Measurements from ENCODE around the gene DDX41. TPM values are rescaled to one million over a fixed set of nuclear protein-coding genes. Genes with fewer than 3 reads are reported as not detected.
A peak's percentile ranks its signal among the peaks of the same experiment; 100 is the strongest.

DDX41 gene
- total and polyA plus RNA-seq, 2 of the 13 experiments (the other 11 are each of a cell fraction or from before 2014, with no cell fraction given): 62.8 to 105 TPM

DNA sequence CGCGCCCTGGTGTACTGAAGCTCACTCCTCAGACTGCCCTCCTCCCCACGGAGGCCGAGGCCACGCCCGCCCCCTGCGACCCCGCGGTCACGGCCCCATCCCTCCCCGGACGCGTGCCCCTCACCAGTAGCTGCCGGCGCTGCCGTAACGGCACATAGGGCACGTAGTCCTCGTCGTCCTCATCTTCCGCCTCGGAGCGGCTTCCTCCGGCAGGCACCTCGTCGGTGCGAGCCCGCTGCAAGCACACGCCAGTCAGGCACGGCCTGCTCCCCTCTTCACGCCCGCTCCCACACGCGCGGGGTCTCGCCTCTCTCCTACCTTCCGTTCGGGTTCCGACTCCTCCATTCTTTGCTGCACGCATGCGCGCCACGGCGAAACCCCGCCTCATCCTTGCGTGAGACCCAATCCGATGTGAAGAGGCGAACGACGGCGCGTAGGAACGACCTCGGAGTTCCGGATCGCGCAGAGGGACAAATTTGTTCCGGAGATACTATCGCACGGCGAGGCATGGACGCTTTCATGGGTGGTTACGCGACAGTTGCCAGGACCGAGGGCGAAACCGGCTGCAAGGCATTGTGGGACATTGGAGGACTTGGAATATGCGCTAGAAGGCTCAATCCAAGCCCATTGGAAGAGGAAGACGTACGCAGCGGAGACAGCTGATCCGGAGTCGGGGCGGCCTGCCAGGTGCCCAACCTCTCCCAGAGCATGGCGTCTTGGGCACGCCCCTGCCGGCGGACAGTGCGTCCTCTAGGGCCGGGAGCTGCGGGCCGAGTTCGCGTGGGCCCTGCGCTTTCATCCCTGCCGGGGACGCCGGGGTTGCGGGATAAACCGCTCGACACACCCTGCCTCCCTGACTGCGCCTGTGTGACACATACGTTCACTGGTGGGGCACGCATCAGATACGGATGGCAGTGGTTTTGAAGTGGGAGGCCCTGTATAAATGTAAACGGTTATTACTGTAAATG, at the start of gene DDX41 (continued):
- no peak for TF ChIP-seq ZNF746 (CRISPR knock-in tag; IDR thresholded peaks at IDR 0.05)
- no peak for TF ChIP-seq ZNF207 (IDR thresholded peaks at IDR 0.05; ENCODE audit: borderline replicate concordance)
- peak; percentile 95; the same call in 1 of the 2 replicates for TF ChIP-seq ZNF713 (CRISPR knock-in tag; IDR thresholded peaks at IDR 0.05)
- TF ChIP-seq ZNF256 (CRISPR knock-in tag; conservative IDR thresholded peaks at IDR 0.05): no peak
- TF ChIP-seq DMTF1 (CRISPR knock-in tag; IDR thresholded peaks at IDR 0.05): no peak
- TF ChIP-seq SP2 (CRISPR knock-in tag; IDR thresholded peaks at IDR 0.05): peak; percentile 88
- peak; percentile 68; the same call in 1 of the 2 replicates for TF ChIP-seq ZNF670 (CRISPR knock-in tag; IDR thresholded peaks at IDR 0.05; ENCODE audit: borderline replicate concordance)
- TF ChIP-seq SMYD3 (CRISPR knock-in tag; IDR thresholded peaks at IDR 0.05): peak; percentile 65; the same call in 1 of the 2 replicates
- TF ChIP-seq BRCA1 (CRISPR knock-in tag; IDR thresholded peaks at IDR 0.05): no peak
- no peak for TF ChIP-seq ZBTB40 (IDR thresholded peaks at IDR 0.05)
- TF ChIP-seq ZBTB40 (CRISPR knock-in tag; IDR thresholded peaks at IDR 0.05): peak; percentile 76
- peak; percentile 96 for TF ChIP-seq IRF2 (CRISPR knock-in tag; IDR thresholded peaks at IDR 0.05)
- TF ChIP-seq ZNF550 (CRISPR knock-in tag; IDR thresholded peaks at IDR 0.05; ENCODE audit: borderline replicate concordance): peak; percentile 26; the same call in 1 of the 2 replicates
- 0 out of 2 replicates have a peak, but pooled peaks have one; percentile 55 for TF ChIP-seq ZNF232 (CRISPR knock-in tag; IDR thresholded peaks at IDR 0.05; ENCODE audit: borderline replicate concordance)
- TF ChIP-seq ZNF614 (CRISPR knock-in tag; IDR thresholded peaks at IDR 0.05; ENCODE audit: borderline replicate concordance): peak; percentile 93; the same call in 1 of the 2 replicates
- TF ChIP-seq, protein P1, sequence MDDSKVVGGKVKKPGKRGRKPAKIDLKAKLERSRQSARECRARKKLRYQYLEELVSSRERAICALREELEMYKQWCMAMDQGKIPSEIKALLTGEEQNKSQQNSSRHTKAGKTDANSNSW (CRISPR knock-in tag; IDR thresholded peaks at IDR 0.05; ENCODE audit: borderline replicate concordance): peak; percentile 13; the same call in 1 of the 2 replicates
- TF ChIP-seq PHF21A (CRISPR knock-in tag; IDR thresholded peaks at IDR 0.05): peak; percentile 89

Data from HepG2 (cell line).